ENCODE data around the gene PSMB9.

The PSMB9 gene

DNA sequence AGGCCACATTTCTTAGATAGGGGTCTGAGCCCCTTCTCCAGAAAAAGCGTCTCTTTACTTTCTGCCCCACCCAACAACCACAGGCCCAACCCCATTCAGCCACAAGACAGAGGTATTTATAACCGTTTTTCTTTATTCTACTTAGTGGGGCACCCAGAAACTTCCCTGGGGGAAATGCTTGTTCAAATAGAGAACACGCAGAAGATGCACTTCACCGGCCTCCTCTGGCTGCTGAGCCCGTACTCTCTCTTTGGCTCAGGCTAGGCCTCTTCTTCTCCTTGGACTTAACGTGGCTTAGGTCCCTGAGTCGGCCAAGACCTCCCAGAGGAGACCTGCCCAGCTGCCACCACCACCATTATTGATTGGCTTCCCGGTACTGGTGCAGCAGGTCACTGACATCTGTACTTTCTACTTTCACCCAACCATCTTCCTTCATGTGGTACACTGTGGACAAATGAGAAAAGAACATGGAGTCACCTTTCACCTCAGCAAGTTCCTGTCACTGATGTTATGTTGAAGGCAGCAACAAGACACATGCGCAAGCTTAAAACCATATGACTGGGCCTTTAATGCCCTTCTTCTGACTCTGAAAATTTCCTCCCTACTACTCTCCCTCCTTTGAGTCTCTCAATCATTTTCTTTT lies 13.3 kb upstream of the PSMB9 start:
- no peak for DNase-seq

DNA sequence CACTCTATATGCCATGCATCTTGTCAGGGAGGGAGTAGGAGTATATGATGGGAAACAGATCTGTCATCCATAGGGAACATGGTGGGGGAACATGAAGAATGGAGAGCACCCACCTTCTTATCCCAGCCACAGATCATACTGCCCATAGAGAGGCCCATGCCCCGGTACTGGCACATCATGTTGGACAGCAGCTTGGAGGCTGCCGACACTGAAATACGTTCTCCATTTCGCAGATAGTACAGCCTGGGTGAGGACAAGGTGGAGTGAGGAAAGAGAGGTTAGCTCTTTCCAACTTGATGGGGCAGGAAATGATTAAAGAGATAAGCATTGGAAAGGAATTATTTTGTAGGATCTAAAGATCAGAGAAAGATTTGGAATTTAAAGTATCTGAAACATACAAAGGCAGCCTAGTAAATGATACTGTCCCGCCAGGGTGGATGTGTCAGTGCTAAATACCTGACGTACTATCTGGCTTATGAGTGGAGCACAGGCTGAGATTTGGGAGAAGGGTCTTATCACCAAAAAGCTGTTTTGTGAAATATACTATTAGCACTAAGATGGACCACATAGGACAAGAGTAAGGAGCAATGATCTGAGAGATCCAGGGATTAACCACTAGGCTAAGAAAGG lies 11.9 kb upstream of the PSMB9 start:
- DNase-seq: no peak

DNA sequence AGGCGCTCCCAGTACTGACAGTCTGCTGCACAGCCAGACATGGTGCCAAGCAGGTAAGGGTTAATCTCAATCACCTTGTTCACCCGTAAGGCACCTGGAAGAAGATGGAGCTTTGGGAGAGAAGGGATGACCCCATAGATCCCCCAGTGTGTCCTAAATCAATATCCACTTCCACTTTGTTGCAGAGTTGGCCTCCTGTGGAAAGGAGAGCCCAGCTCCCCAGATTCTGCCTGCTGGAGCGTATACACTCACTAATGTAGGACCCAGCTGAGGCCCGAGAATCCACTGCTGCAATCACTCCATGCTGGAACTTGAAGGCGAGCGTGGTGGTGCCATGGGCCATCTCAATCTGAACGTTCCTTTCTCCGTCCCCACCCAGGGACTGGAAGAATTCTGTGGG lies 11.3 kb upstream of the PSMB9 start:
- DNase-seq: no peak

- no peak for DNase-seq
Measured at GRCh38 chr6:32843331-32843978, 10.5 kb upstream of the PSMB9 start.

DNA sequence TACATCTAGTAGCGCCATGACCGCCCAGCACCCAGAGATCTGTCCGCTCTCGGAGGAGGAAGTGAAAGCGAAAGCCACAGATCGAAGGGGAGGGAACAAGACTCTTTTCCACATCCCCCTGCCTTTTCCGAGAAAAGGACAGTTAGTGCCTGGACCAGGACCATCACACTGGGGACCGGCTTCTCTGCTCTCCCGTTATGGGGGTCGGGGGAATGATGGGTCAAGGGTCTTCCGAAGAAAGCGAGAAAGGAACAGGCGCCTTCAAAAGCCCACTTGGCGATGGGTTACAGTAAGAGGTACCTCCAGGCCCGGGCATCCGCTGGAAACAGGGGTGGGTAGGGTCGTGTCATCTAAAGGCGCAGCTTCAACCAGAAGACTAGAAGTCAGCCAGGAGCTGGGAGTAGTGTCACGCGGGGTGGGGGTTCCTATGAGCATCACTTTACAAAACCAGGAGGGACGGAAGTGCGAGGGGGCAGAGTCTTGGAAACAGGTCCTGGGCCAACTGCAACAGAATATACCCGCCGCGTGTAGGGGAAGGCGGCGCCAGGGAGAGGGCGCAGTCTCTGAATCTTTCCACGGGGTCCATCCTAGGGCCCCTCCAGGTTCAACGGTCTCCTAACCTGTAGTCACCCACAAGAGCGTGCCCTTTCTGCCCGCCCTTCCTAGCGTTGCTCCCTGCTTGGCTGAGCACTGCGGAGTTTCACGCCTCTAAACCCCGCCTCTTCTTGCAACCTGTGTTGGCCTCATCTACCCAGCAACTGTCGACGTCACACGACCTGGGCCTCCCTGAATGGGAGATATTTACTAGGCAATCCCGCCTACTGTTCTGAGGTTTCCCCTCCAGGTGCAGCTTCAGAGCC lies 9.8 kb upstream of the PSMB9 start, which contains the start of gene PSMB8:
TSS of gene PSMB8 (minus strand) at position 69 of the 860 bp plus-strand sequence. CDS start at position 18, 51 bp downstream.
- DNase-seq: peak; percentile 97

GRCh38 chr6:32844839-32845383 lies 9.1 kb upstream of the PSMB9 start:
- DNase-seq: no peak

DNA sequence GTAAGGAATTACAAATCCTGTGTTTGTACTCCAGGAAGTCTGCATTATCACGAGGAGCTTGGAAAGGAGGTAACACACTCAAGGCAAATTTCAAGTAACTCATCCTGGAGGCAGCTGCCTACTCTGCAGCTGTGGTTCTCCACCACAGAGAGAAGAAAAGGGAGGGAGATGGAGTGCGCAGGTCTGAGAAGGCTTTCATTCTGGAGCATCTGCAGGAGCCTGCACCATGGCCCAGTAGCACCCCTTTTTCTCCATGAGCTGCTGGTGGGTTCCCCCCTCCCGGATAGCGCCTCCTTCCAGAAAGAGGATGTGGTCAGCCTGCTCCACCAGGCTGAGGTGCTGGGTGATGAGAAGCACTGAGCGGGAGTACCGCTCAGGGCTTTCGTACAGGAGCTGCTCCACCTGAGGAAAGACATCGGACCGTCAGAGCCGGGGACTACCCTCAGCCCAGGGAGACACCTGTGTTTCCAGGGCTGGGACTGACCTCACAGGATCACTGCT lies 8.6 kb upstream of the PSMB9 start:
- peak; percentile 60 for DNase-seq

GRCh38 chr6:32847004-32847403 lies 7.0 kb upstream of the PSMB9 start:
- no peak for DNase-seq

GRCh38 chr6:32847795-32848194 lies 6.2 kb upstream of the PSMB9 start:
- no peak for DNase-seq

DNA sequence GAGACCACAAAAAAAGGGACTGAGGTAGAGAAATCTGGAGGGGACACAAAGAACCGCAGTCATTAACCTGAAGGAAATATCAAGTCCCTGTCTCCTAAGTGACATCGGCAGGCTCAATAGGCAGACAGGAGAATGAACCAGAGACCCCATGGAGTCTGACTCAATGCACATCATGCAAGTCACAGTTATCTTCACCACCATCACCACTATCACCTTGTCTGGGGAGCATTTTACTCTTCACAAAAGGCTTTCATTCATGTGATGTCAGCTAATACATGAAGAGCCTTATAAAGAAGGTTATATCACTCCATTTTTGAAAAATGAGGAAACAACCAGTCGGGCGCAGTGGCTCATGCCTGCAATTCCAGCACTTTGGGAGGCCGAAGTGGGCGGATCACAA lies 4.9 kb upstream of the PSMB9 start:
- no peak for DNase-seq

DNA sequence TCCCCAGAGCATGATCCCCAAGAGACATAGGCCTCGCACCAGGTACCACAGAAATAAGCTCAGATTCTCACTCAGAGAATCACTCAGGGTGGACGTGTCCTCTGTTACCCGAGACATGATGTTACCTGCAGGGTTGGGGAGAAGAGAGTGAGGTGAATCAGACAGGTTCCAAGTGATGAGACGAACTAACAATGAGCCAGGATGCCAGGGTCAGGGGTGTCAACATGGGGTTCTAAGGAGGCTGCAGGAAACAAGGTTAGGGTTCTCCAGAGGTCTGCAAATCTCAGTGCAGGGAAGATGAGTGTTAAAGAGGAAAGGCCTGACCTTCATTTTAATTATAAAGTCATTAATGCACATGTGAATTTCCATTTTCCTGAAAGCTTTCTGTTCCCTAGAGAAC lies 3.0 kb upstream of the PSMB9 start:
- DNase-seq: no peak

GRCh38 chr6:32852018-32852843 lies 1.8 kb upstream of the PSMB9 start:
- DNase-seq: no peak

GRCh38 chr6:32852844-32853540 lies 1.0 kb upstream of the PSMB9 start:
- peak; percentile 61 for DNase-seq

DNA sequence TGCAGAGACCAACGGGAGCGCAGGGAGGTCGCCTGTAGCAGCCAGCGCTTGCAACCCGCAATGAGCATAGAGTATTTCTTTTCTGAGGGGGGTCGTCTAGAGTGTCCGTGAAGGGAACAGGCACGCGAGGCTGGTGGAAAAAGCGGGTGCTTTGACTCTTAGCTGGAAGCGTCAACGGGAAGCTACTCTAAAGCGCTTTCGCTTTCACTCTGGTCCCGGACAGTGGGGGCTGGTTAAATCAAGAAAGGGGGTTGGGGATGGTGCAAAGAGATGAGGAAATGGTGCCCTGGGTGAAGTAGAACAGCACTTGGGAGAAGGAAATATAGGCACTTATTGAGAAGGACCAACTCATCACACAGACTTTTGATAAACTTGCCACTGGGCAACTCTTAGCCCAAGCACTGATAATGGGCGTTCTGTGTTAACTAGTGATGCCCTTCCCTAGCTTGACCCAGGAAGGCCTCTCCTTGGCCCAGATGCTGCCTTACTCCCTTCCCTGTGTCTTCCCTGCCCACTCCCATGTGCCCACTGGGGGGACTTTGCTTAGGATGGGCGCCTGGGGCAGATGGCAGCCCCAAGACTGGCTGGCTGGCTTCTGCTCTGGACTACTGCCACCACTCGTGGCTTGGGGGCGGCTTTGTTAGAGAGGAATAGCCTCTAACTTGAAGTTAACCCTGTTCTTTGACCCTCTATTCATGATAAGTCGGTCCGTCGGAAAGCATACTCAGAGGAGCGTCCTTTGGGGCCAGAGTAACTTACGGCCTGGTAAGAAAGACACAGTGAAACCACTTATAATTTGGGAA lies 585 bp downstream of the PSMB9 start:
- peak; percentile 51 for DNase-seq

DNA sequence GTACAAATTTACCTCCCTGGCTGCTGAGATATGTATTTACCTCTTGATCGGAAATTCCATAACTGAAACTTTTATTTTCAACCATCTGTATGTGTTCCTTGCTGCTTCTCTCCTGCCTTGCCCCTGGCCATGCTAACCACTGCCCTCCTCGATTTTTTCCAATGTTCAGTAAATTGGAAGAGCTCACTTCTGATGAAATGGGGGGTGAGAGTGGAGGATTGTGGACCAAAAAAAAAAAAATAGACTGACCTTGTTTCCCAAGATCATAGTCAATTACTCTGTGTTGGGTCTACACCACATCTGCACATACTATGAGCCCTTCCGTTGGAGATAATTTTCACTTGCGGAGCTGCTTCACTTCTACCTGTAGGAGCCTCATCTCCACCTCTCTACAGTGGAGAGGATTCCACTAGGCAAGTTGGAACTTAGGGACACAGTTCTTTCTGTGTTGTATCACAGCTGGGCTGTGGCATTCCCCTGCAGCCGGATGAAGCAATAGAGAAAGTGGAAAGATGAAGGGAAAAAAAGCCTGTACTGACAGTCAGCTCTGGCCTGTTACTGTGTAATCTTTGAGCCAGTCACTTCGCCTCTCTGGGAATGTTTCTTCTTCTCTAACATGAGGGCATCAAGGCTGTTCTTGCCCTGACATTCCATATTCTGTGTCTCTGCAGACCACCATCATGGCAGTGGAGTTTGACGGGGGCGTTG lies 1.6 kb downstream of the PSMB9 start:
- no peak for DNase-seq

DNA sequence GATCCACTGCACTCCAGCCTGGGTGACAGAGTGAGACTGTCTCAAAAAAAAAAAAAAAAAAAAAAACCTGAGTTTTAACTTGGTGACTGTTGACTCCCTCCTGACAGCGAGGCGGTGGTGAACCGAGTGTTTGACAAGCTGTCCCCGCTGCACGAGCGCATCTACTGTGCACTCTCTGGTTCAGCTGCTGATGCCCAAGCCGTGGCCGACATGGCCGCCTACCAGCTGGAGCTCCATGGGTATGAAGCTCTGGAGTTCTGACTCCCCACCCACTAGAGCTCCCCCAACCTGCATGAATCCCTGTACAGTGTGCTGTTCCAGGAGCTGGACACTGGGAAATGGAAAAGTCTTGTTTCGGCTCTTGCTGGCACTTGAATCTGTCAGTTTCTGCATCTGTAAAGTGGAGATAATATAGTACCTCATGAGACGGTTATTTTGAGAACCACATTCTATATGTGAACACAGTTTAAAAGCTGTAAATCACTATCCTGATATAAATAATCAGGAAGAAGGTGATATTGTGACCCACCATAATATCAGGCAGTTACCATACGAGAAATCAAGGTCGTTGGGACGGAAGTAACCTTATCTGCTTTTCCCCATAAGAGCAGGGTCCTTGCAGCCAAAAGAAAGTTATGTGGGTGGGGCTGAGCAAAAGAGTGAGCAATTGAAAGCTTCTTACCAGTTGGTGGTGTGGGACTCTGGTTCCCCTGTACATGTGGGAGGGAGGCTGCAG lies 3.3 kb downstream of the PSMB9 start:
- DNase-seq: no peak

DNA sequence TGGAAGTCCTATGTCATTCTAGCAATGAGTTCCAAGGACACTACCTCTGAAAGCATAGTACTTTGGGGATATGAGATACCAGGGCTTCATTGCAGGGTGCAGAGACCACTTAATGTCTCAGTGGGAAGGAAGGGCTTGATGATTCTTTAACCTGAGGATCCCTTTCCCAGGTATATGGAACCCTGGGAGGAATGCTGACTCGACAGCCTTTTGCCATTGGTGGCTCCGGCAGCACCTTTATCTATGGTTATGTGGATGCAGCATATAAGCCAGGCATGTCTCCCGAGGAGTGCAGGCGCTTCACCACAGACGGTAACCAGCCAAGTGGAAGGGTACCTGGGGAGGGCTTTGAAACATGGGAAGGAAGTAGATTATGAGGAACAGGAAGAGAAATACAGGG lies 4.2 kb downstream of the PSMB9 start:
- DNase-seq: no peak

DNA sequence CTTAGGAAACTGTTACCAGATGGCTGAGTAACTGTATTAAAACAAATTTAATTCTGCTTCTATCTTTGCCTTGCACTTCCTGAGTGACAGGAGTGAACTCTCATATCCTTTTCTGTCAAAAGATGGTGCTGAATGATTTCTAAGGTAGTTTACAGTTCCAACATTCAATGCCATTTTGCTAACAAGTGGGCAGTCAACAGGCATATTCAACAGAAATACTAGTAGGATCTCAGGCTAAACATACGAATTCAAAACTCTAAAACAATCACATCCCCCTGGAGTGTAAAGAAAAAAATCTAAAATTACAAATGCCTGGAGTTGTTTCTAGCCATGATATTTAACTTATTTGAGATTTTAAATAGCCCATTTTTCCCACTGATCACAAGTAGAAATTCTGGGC lies 6.7 kb downstream of the PSMB9 start:
- DNase-seq: no peak

GRCh38 chr6:32862725-32863124 lies 8.7 kb downstream of the PSMB9 start:
- no peak for DNase-seq

All from CD4-positive, alpha-beta T cell treated with Interleukin-15 for 1 hour (primary cell).